SK-N-SH (cell line): ENCODE measurements around the gene FRMPD4. TPM values are rescaled to one million over a fixed set of nuclear protein-coding genes. Genes with fewer than 3 reads are reported as not detected.

ENCODE experiments used
- CTCF ChIA-PET: fragments of 300-600, 350-600 bp; formaldehyde crosslinking; extraction: SDS; loops from one replicate; lab custom pipeline; 2021; lab: Yijun Ruan, JAX
- POLR2A ChIA-PET: fragments of 350-600 bp; sonication (Branson Sonifier 250); formaldehyde crosslinking; extraction: SDS; loops from one replicate; lab custom pipeline; 2020; ENCODE audit warnings: antibody characterized with exemption, inconsistent platforms; lab: Yijun Ruan, JAX
- DNase-seq: peaks from one replicate; pipeline ENCODE4 v3.0.0; 2012
- H2AFZ ChIP-seq: fragments of 200-600 bp; sonication (generic); 2 replicates; pipeline ENCODE4 v1.8.1; 2016; ENCODE audit warnings: antibody characterized with exemption, mild to moderate bottlenecking, low read depth
- H3F3A ChIP-seq: fragments of 200-600 bp; sonication (generic); replicated peaks from 2 replicates; pipeline ENCODE3; 2016; ENCODE audit warnings: antibody characterized with exemption, mild to moderate bottlenecking; ENCODE audit not compliant: insufficient read depth
- H3K27ac ChIP-seq, 2 experiments: fragments of 200-500 bp in 1 of 2; fragments of 200-600 bp in 1 of 2; sonication (Bioruptor generic) in 1 of 2; sonication (generic), shearing (Covaris generic) in 1 of 2; 2 replicates each; pipeline versions ENCODE4 v1.5.1 to v1.6.1; 2014 to 2016; ENCODE audit warnings: low read depth in 2 of 2, inconsistent platforms in 1 of 2, low read length in 1 of 2, mild to moderate bottlenecking in 1 of 2, mixed read lengths in 1 of 2
- H3K27me3 ChIP-seq: fragments of 200-600 bp; sonication (generic), shearing (Covaris generic); 2 replicates; pipeline ENCODE4 v1.6.1; 2016; ENCODE audit warnings: mixed run types; ENCODE audit not compliant: insufficient read depth
- H3K36me3 ChIP-seq, 2 experiments: fragments of 200-500 bp in 1 of 2; fragments of 200-600 bp in 1 of 2; sonication (Bioruptor generic) in 1 of 2; sonication (generic) in 1 of 2; replicated peaks in 1 of 2; 2 replicates each; pipeline versions ENCODE3 to v1.5.1; 2014 to 2016; ENCODE audit warnings: low read length in 1 of 2, mild to moderate bottlenecking in 1 of 2; ENCODE audit not compliant: insufficient read depth in 2 of 2, control insufficient read depth in 1 of 2
- H3K4me1 ChIP-seq, 2 experiments: fragments of 200-500 bp in 1 of 2; fragments of 200-600 bp in 1 of 2; sonication (Bioruptor generic) in 1 of 2; sonication (generic), shearing (Covaris generic) in 1 of 2; 2 replicates each; pipeline versions ENCODE4 v1.5.1 to v1.6.1; 2014 to 2016; ENCODE audit warnings: low read depth in 1 of 2, low read length in 1 of 2, mixed run types in 1 of 2; ENCODE audit not compliant: insufficient read depth in 2 of 2, control insufficient read depth in 1 of 2
- H3K4me2 ChIP-seq: fragments of 200-600 bp; sonication (generic), shearing (Covaris generic); 2 replicates; pipeline ENCODE4 v1.6.1; 2017; ENCODE audit warnings: mixed run types
- H3K4me3 ChIP-seq, 2 experiments: fragments of 200-500 bp in 1 of 2; fragments of 200-600 bp in 1 of 2; sonication (Bioruptor generic) in 1 of 2; sonication (generic), shearing (Covaris generic) in 1 of 2; 2 replicates each; pipeline versions ENCODE4 v1.5.1 to v1.8.1; 2014 to 2016; ENCODE audit warnings: low read depth in 2 of 2, inconsistent platforms in 1 of 2, low read length in 1 of 2, mild to moderate bottlenecking in 1 of 2, mixed read lengths in 1 of 2, moderate library complexity in 1 of 2
- H3K79me2 ChIP-seq: fragments of 200-600 bp; sonication (generic); 2 replicates; pipeline ENCODE4 v1.8.1; 2017; ENCODE audit warnings: mild to moderate bottlenecking; ENCODE audit not compliant: insufficient read depth
- H3K9ac ChIP-seq: fragments of 200-600 bp; sonication (generic); 2 replicates; pipeline ENCODE4 v1.6.1; 2017; ENCODE audit warnings: mixed run types
- H3K9me2 ChIP-seq: fragments of 200-600 bp; sonication (generic); 2 replicates; pipeline ENCODE4 v1.6.1; 2017; ENCODE audit warnings: mixed run types
- H3K9me3 ChIP-seq: fragments of 200-600 bp; sonication (generic); 2 replicates; pipeline ENCODE4 v1.6.1; 2017; ENCODE audit warnings: mixed run types, mild to moderate bottlenecking, moderate library complexity
- H4K20me1 ChIP-seq: fragments of 200-600 bp; sonication (generic); 2 replicates; pipeline ENCODE4 v1.6.1; 2017; ENCODE audit warnings: mild to moderate bottlenecking, mixed run types; ENCODE audit not compliant: insufficient read depth
- CHD2 ChIP-seq: fragments of 150-350 bp; IDR thresholded peaks from 2 replicates; pipeline ENCODE4 v1.6.1; 2018; ENCODE audit warnings: low read length; ENCODE audit not compliant: partially characterized antibody
- ELF1 ChIP-seq: IDR thresholded peaks from 2 replicates; pipeline ENCODE4 v1.4.0; 2012
- EZH2phosphoT487 ChIP-seq: fragments of 200-600 bp; sonication (generic); IDR thresholded peaks from 2 replicates; pipeline ENCODE4 v1.6.1; 2017; ENCODE audit warnings: low read depth, mixed run types, mild to moderate bottlenecking, antibody characterized with exemption, moderate library complexity, borderline replicate concordance
- GATA2 ChIP-seq: sonication (generic); formaldehyde crosslinking; IDR thresholded peaks from 2 replicates; pipeline ENCODE4 v1.5.0; 2020; ENCODE audit warnings: mild to moderate bottlenecking, missing genetic modification reagents
- MEF2A ChIP-seq: IDR thresholded peaks from 2 replicates; pipeline ENCODE4 v1.4.0; 2012; ENCODE audit warnings: low read depth, borderline replicate concordance
- MXI1 ChIP-seq: IDR thresholded peaks from 2 replicates; pipeline ENCODE4 v1.6.1; 2012; ENCODE audit warnings: mild to moderate bottlenecking, low read depth, low read length, improper control_type of control experiment
- NFIC ChIP-seq: IDR thresholded peaks from 2 replicates; pipeline ENCODE4 v1.4.0; 2012; ENCODE audit warnings: borderline replicate concordance
- NRF1 ChIP-seq: IDR thresholded peaks from 2 replicates; pipeline ENCODE4 v1.6.1; 2012; ENCODE audit warnings: low read depth, mild to moderate bottlenecking, low read length
- RAD21 ChIP-seq: IDR thresholded peaks from 2 replicates; pipeline ENCODE4 v1.6.1; 2012; ENCODE audit warnings: mild to moderate bottlenecking, low read length
- RFX5 ChIP-seq: IDR thresholded peaks from 2 replicates; pipeline ENCODE4 v1.6.1; 2012; ENCODE audit warnings: mild to moderate bottlenecking, improper control_type of control experiment, low read length
- RXRA ChIP-seq: IDR thresholded peaks from 2 replicates; pipeline ENCODE4 v1.4.0; 2012; ENCODE audit warnings: low read depth, mild to moderate bottlenecking, borderline replicate concordance
- SIN3A ChIP-seq: IDR thresholded peaks from 2 replicates; pipeline ENCODE4 v1.6.1; 2012; ENCODE audit warnings: low read depth, mild to moderate bottlenecking, low read length, moderate library complexity, borderline replicate concordance
- SMC3 ChIP-seq: IDR thresholded peaks from 2 replicates; pipeline ENCODE4 v1.6.1; 2012; ENCODE audit warnings: low read depth, low read length, improper control_type of control experiment
- TAF1 ChIP-seq: IDR thresholded peaks from 2 replicates; pipeline ENCODE4 v1.6.1; 2012; ENCODE audit warnings: low read depth, mild to moderate bottlenecking, low read length, moderate library complexity, borderline replicate concordance
- YY1 ChIP-seq: IDR thresholded peaks from 2 replicates; pipeline ENCODE4 v1.4.0; 2012; ENCODE audit warnings: low read depth, mild to moderate bottlenecking
- WGBS: methylation state at CpG from one replicate; pipeline ENCODE4 v1.1.6; 2017; ENCODE audit warnings: low lambda C conversion rate; 5-methylcytosine and 5-hydroxymethylcytosine counted together
- polyA plus RNA-seq, 3 experiments: library from polyadenylated mRNA; depleted of rRNA; stranded (reverse); fragments of >200 nt; gene quantifications; 2 replicates each; pipeline ENCODE4 v1.2.3, GENCODE V29; 2012
- TF ChIP-seq, protein P1 (sequence below): fragments of 150-350 bp; IDR thresholded peaks from 2 replicates; pipeline ENCODE4 v1.6.1; 2017; ENCODE audit warnings: antibody characterized with exemption, low read length, low read depth, borderline replicate concordance
- TF ChIP-seq, protein P2 (sequence below): fragments of 200-600 bp; sonication (generic); IDR thresholded peaks from 2 replicates; pipeline ENCODE4 v1.6.1; 2017; ENCODE audit warnings: antibody characterized with exemption, mild to moderate bottlenecking, moderate library complexity
- TF ChIP-seq, protein P3 (sequence below): IDR thresholded peaks from 2 replicates; pipeline ENCODE4; 2012
- TF ChIP-seq, protein P4 (sequence below): IDR thresholded peaks from 2 replicates; pipeline ENCODE4 v1.4.0; 2012; ENCODE audit warnings: low read depth, borderline replicate concordance

The FRMPD4 gene
- polyA plus RNA-seq, 1 of the 3 experiments (the other 2 are of a cell fraction): not detected

DNA sequence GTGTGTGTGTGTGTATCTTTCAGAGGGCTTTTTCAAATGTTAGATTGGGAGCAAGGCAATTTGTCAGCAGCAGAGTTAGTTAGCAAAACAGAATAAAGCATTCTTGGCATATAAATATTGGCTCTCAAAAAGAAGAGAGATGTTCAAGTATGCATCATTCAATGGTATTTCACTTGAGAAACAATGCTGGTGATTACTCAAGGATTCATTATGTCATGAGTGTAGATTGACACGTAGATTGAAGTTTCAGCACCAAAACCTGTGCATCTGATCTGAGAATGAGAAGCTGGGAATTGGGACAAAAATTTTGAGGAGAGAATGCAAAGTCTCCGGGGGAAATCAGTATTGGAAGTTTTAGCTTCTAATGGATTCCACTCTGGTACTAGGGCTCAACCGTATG, 241.4 kb downstream of the FRMPD4 start:
- H3F3A ChIP-seq: no peaks in the 10 kb centered on the region
- H3K4me1 ChIP-seq: no peaks in the 10 kb centered on the region; a peak in 1 of 4 replicates
- no peaks in the 10 kb centered on the region for H3K9me2 ChIP-seq
- DNase-seq: no peak
- H2AFZ ChIP-seq: no peak overlapping the region
- ChIA-PET CTCF (no interaction called here), POLR2A (no interaction called here)
- H3K27me3 ChIP-seq: peaks cover 38% of the 10 kb centered on the region
- H3K9me3 ChIP-seq: no peaks in the 10 kb centered on the region
- TF ChIP-seq ELF1 (no peak), NFIC (no peak), NRF1 (no peak), MEF2A (no peak), YY1 (no peak), GATA2 (CRISPR knock-in tag) (no peak), CHD2 (no peak), EZH2phosphoT487 (no peak), SMC3 (no peak), RFX5 (no peak), RXRA (no peak), TAF1 (no peak), MXI1 (no peak), RAD21 (no peak), SIN3A (no peak)
- TF ChIP-seq, protein P1, sequence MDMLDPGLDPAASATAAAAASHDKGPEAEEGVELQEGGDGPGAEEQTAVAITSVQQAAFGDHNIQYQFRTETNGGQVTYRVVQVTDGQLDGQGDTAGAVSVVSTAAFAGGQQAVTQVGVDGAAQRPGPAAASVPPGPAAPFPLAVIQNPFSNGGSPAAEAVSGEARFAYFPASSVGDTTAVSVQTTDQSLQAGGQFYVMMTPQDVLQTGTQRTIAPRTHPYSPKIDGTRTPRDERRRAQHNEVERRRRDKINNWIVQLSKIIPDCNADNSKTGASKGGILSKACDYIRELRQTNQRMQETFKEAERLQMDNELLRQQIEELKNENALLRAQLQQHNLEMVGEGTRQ: no peak
- TF ChIP-seq, protein P2, sequence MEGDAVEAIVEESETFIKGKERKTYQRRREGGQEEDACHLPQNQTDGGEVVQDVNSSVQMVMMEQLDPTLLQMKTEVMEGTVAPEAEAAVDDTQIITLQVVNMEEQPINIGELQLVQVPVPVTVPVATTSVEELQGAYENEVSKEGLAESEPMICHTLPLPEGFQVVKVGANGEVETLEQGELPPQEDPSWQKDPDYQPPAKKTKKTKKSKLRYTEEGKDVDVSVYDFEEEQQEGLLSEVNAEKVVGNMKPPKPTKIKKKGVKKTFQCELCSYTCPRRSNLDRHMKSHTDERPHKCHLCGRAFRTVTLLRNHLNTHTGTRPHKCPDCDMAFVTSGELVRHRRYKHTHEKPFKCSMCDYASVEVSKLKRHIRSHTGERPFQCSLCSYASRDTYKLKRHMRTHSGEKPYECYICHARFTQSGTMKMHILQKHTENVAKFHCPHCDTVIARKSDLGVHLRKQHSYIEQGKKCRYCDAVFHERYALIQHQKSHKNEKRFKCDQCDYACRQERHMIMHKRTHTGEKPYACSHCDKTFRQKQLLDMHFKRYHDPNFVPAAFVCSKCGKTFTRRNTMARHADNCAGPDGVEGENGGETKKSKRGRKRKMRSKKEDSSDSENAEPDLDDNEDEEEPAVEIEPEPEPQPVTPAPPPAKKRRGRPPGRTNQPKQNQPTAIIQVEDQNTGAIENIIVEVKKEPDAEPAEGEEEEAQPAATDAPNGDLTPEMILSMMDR: no peak
- TF ChIP-seq, protein P3, sequence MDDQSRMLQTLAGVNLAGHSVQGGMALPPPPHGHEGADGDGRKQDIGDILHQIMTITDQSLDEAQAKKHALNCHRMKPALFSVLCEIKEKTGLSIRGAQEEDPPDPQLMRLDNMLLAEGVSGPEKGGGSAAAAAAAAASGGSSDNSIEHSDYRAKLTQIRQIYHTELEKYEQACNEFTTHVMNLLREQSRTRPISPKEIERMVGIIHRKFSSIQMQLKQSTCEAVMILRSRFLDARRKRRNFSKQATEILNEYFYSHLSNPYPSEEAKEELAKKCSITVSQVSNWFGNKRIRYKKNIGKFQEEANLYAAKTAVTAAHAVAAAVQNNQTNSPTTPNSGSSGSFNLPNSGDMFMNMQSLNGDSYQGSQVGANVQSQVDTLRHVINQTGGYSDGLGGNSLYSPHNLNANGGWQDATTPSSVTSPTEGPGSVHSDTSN: no peak
- TF ChIP-seq, protein P4, sequence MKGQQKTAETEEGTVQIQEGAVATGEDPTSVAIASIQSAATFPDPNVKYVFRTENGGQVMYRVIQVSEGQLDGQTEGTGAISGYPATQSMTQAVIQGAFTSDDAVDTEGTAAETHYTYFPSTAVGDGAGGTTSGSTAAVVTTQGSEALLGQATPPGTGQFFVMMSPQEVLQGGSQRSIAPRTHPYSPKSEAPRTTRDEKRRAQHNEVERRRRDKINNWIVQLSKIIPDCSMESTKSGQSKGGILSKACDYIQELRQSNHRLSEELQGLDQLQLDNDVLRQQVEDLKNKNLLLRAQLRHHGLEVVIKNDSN: no peak
- no peak overlapping the region for H3K27ac ChIP-seq
- no peaks in the 10 kb centered on the region for H4K20me1 ChIP-seq
- no peaks in the 10 kb centered on the region for H3K36me3 ChIP-seq
- H3K4me3 ChIP-seq: no peak overlapping the region
- 4% methylated on average over 3 of the region's 3 CpGs for WGBS
- H3K9ac ChIP-seq: no peak overlapping the region
- H3K79me2 ChIP-seq: no peaks in the 10 kb centered on the region
- H3K4me2 ChIP-seq: no peak overlapping the region
